Measurements from ENCODE around the gene MAOB. TPM values are rescaled to one million over a fixed set of nuclear protein-coding genes. Genes with fewer than 3 reads are reported as not detected.

Gene MAOB
- total and polyA plus RNA-seq, 2 donors (not counting 3 experiments of a cell fraction or from before 2014, with no cell fraction given): not detected

- no peak for FAIRE-seq
These were observed 54.5 kb downstream of the MAOB start for GRCh38 chrX:43827791-43828190.

More at GRCh38 chrX:43827791-43828190, 54.5 kb downstream of the MAOB start:
- no TSS peak for BruUV-seq (replicated peaks)
- ChIA-PET CTCF (no interaction called here), POLR2A (no interaction called here)
- Histone ChIP-seq H3K4me2 (ENCODE audit: insufficient read depth, low read length) (no peak overlapping the region), H3K9me3 (replicated peaks; ENCODE audit: control insufficient read depth, insufficient read depth, low read length) (no peaks in the 10 kb centered on the region), H3K4me1 (ENCODE audit: control insufficient read depth, extremely low read depth, insufficient read depth, low read length) (peaks cover 2% of the 10 kb centered on the region), H3K27ac (ENCODE audit: insufficient read depth, low read depth, low read length) (no peak overlapping the region), H3K36me3 (ENCODE audit: control insufficient read depth in 2 of 2, extremely low read depth in 1 of 2, insufficient read depth in 2 of 2, low read length in 2 of 2) (no peaks in the 10 kb centered on the region), H2AFZ (ENCODE audit: low read depth, low read length) (no peak overlapping the region), H4K20me1 (replicated peaks; ENCODE audit: control insufficient read depth, extremely low read depth, insufficient read depth, low read length) (no peaks in the 10 kb centered on the region), H3K9me1 (replicated peaks; ENCODE audit: control insufficient read depth, extremely low read depth, insufficient read depth, low read length) (no peaks in the 10 kb centered on the region), H3K9ac (replicated peaks; ENCODE audit: extremely low read depth, insufficient read depth, low read length) (no peak overlapping the region), H3K27me3 (ENCODE audit: control insufficient read depth in 2 of 2, insufficient read depth in 2 of 2, low read length in 2 of 2) (no peaks in the 10 kb centered on the region), H3K79me2 (ENCODE audit: control insufficient read depth, insufficient read depth, low read length) (no peaks in the 10 kb centered on the region), H3K4me3 (replicated peaks in 1 of 3; ENCODE audit: insufficient read depth in 1 of 3, low read depth in 1 of 3, low read length in 3 of 3) (no peak overlapping the region)
- TF ChIP-seq JUN (IDR thresholded peaks at IDR 0.05; ENCODE audit: borderline replicate concordance, insufficient read depth, insufficient read length, low read depth): no peak
- no peak for TF ChIP-seq POLR2AphosphoS5 (IDR thresholded peaks at IDR 0.05; ENCODE audit: insufficient read depth, low read depth, low read length)
- no peak for TF ChIP-seq GATA2 (IDR thresholded peaks at IDR 0.05; ENCODE audit: insufficient read depth, insufficient read length, low read depth, low read length)
- TF ChIP-seq FOS (IDR thresholded peaks at IDR 0.05; ENCODE audit: borderline replicate concordance, insufficient read depth, low read length): no peak
- no peak for TF ChIP-seq EZH2 (IDR thresholded peaks at IDR 0.05; ENCODE audit: borderline replicate concordance, low read depth, low read length, severe bottlenecking)
- no peak for TF ChIP-seq MYC (IDR thresholded peaks at IDR 0.05; ENCODE audit: low read depth, low read length)
- no peak for TF ChIP-seq CTCF (IDR thresholded peaks at IDR 0.05; ENCODE audit: extremely low read depth in 1 of 2, insufficient read depth in 1 of 2, low read depth in 1 of 2, low read length in 2 of 2)
- TF ChIP-seq POLR2A (IDR thresholded peaks at IDR 0.05; ENCODE audit: low read depth, low read length): no peak
- no peak for TF ChIP-seq MAX (IDR thresholded peaks at IDR 0.05; ENCODE audit: insufficient read depth, insufficient read length)
- intact Hi-C loops (cut with micrococcal nuclease) (no loop called here), dilution Hi-C loops (cut with MboI; ENCODE audit: extremely low pct_ligation_motif_present, low sequenced_read_pairs) (no loop called here)
- no peak for DNase-seq (ENCODE audit: low read depth, low spot score)

All from endothelial cell of umbilical vein (primary cell).